AG20443 (cell line): Measurements from ENCODE around the gene PRR20G.
"Not testable (repeated sequence)": the region's sequence is repeated elsewhere in the genome, so short reads cannot be mapped to it uniquely, and the experiment has no call there.

Source experiments
- DNase-seq: peaks from one replicate; pipeline ENCODE4 v3.0.0; 2012; ENCODE audit warnings: low spot score, mixed read lengths

The PRR20G gene

GRCh38 chr3:127296959-127297358 lies 9.1 kb upstream of the PRR20G start:
- DNase-seq, result no peak

GRCh38 chr3:127296166-127296565 lies 8.3 kb upstream of the PRR20G start:
- DNase-seq, result no peak

- DNase-seq, result not testable (repeated sequence)
Observed at GRCh38 chr3:127293650-127294049, 5.8 kb upstream of the PRR20G start.

- DNase-seq, result no peak
Observed at GRCh38 chr3:127291611-127292010, 3.8 kb upstream of the PRR20G start.

GRCh38 chr3:127291114-127291513 lies 3.3 kb upstream of the PRR20G start:
- no peak for DNase-seq

- no peak for DNase-seq
Observed at GRCh38 chr3:127289706-127290575, 2.1 kb upstream of the PRR20G start.

- no peak for DNase-seq
Observed at GRCh38 chr3:127288921-127289705, 1.3 kb upstream of the PRR20G start.

GRCh38 chr3:127288343-127288742 lies 497 bp upstream of the PRR20G start:
- DNase-seq, result no peak

- DNase-seq, result peak; percentile 35
Observed at GRCh38 chr3:127286571-127287140, 1.2 kb downstream of the PRR20G start.

- DNase-seq, result no peak
Observed at GRCh38 chr3:127284258-127284657, 3.6 kb downstream of the PRR20G start.

GRCh38 chr3:127277561-127277960 lies 10.3 kb downstream of the PRR20G start:
- no peak for DNase-seq

- DNase-seq, result no peak
Observed at GRCh38 chr3:127276995-127277394, 10.9 kb downstream of the PRR20G start.

- DNase-seq, result no peak
Observed at GRCh38 chr3:127276396-127276795, 11.4 kb downstream of the PRR20G start.

- DNase-seq, result peak; percentile 63
Observed at GRCh38 chr3:127275287-127275781, 12.5 kb downstream of the PRR20G start.

- no peak for DNase-seq
Observed at GRCh38 chr3:127274200-127274760, 13.6 kb downstream of the PRR20G start.

- no peak for DNase-seq
Observed at GRCh38 chr3:127273206-127273605, 14.6 kb downstream of the PRR20G start.

- DNase-seq, result no peak
Observed at GRCh38 chr3:127266186-127266585, 21.7 kb downstream of the PRR20G start.

- DNase-seq, result no peak
Observed at GRCh38 chr3:127265581-127265981, 22.3 kb downstream of the PRR20G start.

- DNase-seq, result no peak
Observed at GRCh38 chr3:127264794-127265514, 22.9 kb downstream of the PRR20G start.

GRCh38 chr3:127264292-127264691 lies 23.6 kb downstream of the PRR20G start:
- DNase-seq, result peak; percentile 48

- no peak for DNase-seq
Observed at GRCh38 chr3:127263586-127264231, 24.1 kb downstream of the PRR20G start.
